ENCODE measurements around the gene ZNF860. TPM values are rescaled to one million over a fixed set of nuclear protein-coding genes. Genes with fewer than 3 reads are reported as not detected.
A peak's percentile ranks its signal among the peaks of the same experiment; 100 is the strongest.

The ZNF860 gene
- total RNA-seq (under 1 TPM in 1 of 2 experiments, not detected in 1; 0.16 TPM), polyA plus RNA-seq (not detected)

DNA sequence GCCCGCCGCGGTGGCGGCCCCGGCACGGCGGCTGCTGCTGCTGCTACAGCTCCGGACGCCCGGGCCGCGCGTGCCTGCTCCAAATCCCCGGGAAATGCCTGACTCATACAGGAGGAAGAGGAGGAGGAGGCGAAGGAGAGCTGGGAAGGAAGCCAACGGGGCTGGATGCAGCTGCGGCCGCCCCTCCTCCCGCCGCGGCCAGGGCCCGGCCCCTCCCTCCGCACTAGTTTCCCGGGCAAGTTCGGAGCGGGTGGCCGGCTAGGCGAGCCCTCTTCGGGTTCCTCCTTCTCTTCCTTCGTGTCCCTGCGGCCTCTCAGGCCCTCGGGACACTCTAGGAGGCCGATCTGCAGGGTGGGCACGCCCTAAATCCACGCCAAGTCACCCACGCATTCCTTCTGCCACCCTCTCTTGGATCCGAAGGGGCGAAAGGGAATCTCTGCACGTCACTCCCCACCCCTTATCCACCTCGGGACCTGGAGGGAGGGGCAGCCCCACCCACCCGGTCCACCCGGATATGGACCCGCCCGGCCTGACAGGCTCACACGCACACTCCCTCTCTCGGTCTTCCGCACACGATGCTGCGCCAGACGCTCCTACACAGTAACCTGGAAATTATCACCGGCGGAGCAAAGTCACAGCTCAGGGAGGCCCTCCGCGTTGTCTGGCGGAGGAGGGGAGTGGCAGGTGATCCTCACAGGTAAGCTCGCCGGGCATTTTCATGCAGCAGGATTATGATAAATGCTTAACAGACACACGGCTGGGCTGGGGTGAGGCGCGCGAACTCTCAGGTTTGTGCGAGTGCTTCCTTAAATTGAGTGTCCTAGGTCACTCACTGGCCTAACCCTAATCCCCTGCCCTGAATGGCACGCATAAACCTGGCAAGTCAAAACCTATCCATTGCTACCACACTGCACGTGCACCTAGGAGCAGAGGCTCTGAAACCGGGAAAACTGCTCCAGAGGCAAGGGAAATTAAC, at the start of gene ZNF860, which contains the start of gene OSBPL10:
ZNF860 (plus strand) TSS at position 545 of the 976 bp plus-strand sequence. CDS start 7,330 bp downstream, outside the sequence.
OSBPL10 (minus strand) TSS at position 57 of the 976 bp plus-strand sequence. CDS start 83 bp downstream, outside the sequence.
- H3K27me3 Mint-ChIP-seq: peaks cover 47 to 69% of the 10 kb centered on the region in 2 donors
- peaks cover 5% of the 10 kb centered on the region for H3K4me1 ChIP-seq (ENCODE audit: insufficient read depth, low read length)
- no peaks in the 10 kb centered on the region for H3K9me3 ChIP-seq (ENCODE audit: low read length)
- no peaks in the 10 kb centered on the region for H3K36me3 ChIP-seq (ENCODE audit: insufficient read depth, low read length)
- peaks cover 7 to 19% (median 13%) of the 10 kb centered on the region in 3 donors for H3K4me1 Mint-ChIP-seq
- H3K4me3 ChIP-seq (ENCODE audit: low read length): peak within 1 kb of the TSS; percentile 50
- DNase-seq: no peak
- no peaks in the 10 kb centered on the region for H3K36me3 Mint-ChIP-seq
- ChIA-PET POLR2A (interaction anchor here (0.7 kb wide), 1 partner anchor 581 kb away, joined by 4 read pairs; no protein-coding TSS in a partner anchor), CTCF (no interaction called here)
- H3K9me3 Mint-ChIP-seq: peaks cover 0 to 4% (median 0%) of the 10 kb centered on the region in 5 donors
- no peak within 1 kb of the TSS for H3K27ac ChIP-seq (ENCODE audit: low read depth, low read length)
- peak within 1 kb of the TSS in 1 of 8 donors; percentile 26 for H3K27ac Mint-ChIP-seq
- H3K27me3 ChIP-seq (ENCODE audit: insufficient read depth, low read length, poor library complexity, severe bottlenecking): peaks cover 5% of the 10 kb centered on the region
- H3K4me3 Mint-ChIP-seq: peak within 1 kb of the TSS; percentile 72 to 89 (median 78)

GRCh38 chr3:31932990-31933389, 48.6 kb upstream of the ZNF860 start:
- Histone ChIP-seq H3K4me3 (ENCODE audit: low read length) (no peak overlapping the region), H3K27me3 (ENCODE audit: insufficient read depth, low read length, poor library complexity, severe bottlenecking) (no peaks in the 10 kb centered on the region), H3K27ac (ENCODE audit: low read depth, low read length) (no peak overlapping the region), H3K36me3 (ENCODE audit: insufficient read depth, low read length) (no peaks in the 10 kb centered on the region), H3K4me1 (ENCODE audit: insufficient read depth, low read length) (no peaks in the 10 kb centered on the region), H3K9me3 (ENCODE audit: low read length) (no peaks in the 10 kb centered on the region)
- H3K27ac Mint-ChIP-seq: no peak overlapping the region
- H3K4me3 Mint-ChIP-seq: no peak overlapping the region
- ChIA-PET POLR2A (no interaction called here), CTCF (no interaction called here)
- H3K4me1 Mint-ChIP-seq: no peaks in the 10 kb centered on the region
- no peaks in the 10 kb centered on the region for H3K9me3 Mint-ChIP-seq
- peaks cover 2 to 6% of the 10 kb centered on the region in 2 donors for H3K27me3 Mint-ChIP-seq
- DNase-seq: no peak
- no peaks in the 10 kb centered on the region for H3K36me3 Mint-ChIP-seq

GRCh38 chr3:31934018-31934417, 47.5 kb upstream of the ZNF860 start:
- CTCF ChIA-PET: no interaction called here
- Histone ChIP-seq H3K27ac (ENCODE audit: low read depth, low read length) (no peak overlapping the region), H3K4me1 (ENCODE audit: insufficient read depth, low read length) (no peaks in the 10 kb centered on the region), H3K4me3 (ENCODE audit: low read length) (no peak overlapping the region), H3K9me3 (ENCODE audit: low read length) (no peaks in the 10 kb centered on the region), H3K36me3 (ENCODE audit: insufficient read depth, low read length) (no peaks in the 10 kb centered on the region), H3K27me3 (ENCODE audit: insufficient read depth, low read length, poor library complexity, severe bottlenecking) (no peaks in the 10 kb centered on the region)
- Mint-ChIP-seq H3K4me1 (no peaks in the 10 kb centered on the region), H3K4me3 (no peak overlapping the region), H3K27me3 (peaks cover 2 to 6% of the 10 kb centered on the region in 2 donors), H3K36me3 (no peaks in the 10 kb centered on the region), H3K9me3 (no peaks in the 10 kb centered on the region), H3K27ac (no peak overlapping the region)
- DNase-seq: no peak
- POLR2A ChIA-PET: no interaction called here

GRCh38 chr3:31934866-31935265, 46.7 kb upstream of the ZNF860 start:
- Histone ChIP-seq H3K36me3 (ENCODE audit: insufficient read depth, low read length) (no peaks in the 10 kb centered on the region), H3K27me3 (ENCODE audit: insufficient read depth, low read length, poor library complexity, severe bottlenecking) (no peaks in the 10 kb centered on the region), H3K4me3 (ENCODE audit: low read length) (no peak overlapping the region), H3K27ac (ENCODE audit: low read depth, low read length) (no peak overlapping the region), H3K9me3 (ENCODE audit: low read length) (no peaks in the 10 kb centered on the region), H3K4me1 (ENCODE audit: insufficient read depth, low read length) (no peaks in the 10 kb centered on the region)
- ChIA-PET POLR2A (no interaction called here), CTCF (no interaction called here)
- no peaks in the 10 kb centered on the region for H3K36me3 Mint-ChIP-seq
- DNase-seq: no peak
- H3K27ac Mint-ChIP-seq: no peak overlapping the region
- no peak overlapping the region for H3K4me3 Mint-ChIP-seq
- H3K27me3 Mint-ChIP-seq: peaks cover 2 to 6% of the 10 kb centered on the region in 2 donors
- no peaks in the 10 kb centered on the region for H3K9me3 Mint-ChIP-seq
- H3K4me1 Mint-ChIP-seq: no peaks in the 10 kb centered on the region

DNA sequence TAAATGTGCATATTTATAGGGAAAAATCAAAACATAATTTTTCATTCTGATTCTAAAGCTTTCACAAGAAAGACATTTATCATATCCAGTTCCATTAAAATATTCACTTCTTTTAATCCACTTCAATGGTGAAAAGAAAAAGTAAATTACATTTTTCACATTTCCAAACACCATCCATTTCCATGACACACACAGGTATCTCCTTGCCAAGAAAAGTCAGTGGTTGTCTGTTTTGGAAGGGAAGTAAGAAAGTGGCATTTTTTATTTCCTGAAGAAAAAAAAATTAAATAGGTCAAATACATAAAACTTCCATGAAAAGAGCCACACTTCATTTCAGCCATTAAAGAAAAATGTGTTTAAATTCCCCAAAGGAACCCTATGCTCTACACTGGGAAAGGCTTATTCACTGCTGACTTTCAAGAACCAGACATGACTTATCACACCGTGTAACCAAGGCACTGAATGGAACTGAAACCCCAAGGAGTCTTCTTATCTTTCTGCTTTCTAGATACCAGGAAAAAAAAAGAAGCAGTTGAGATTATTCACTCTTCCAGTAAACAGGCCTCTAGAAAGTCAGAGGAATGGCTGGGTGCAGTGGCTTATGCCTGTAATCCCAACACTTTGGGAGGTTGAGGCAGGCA, 45.0 kb upstream of the ZNF860 start:
- H3K9me3 ChIP-seq (ENCODE audit: low read length): no peaks in the 10 kb centered on the region
- H3K27me3 Mint-ChIP-seq: peaks cover 2 to 10% of the 10 kb centered on the region in 2 donors
- ChIA-PET POLR2A (no interaction called here), CTCF (no interaction called here)
- H3K36me3 Mint-ChIP-seq: no peaks in the 10 kb centered on the region
- no peaks in the 10 kb centered on the region for H3K27me3 ChIP-seq (ENCODE audit: insufficient read depth, low read length, poor library complexity, severe bottlenecking)
- no peaks in the 10 kb centered on the region for H3K4me1 Mint-ChIP-seq
- H3K4me3 ChIP-seq (ENCODE audit: low read length): no peak overlapping the region
- no peak overlapping the region for H3K4me3 Mint-ChIP-seq
- H3K9me3 Mint-ChIP-seq: no peaks in the 10 kb centered on the region
- no peaks in the 10 kb centered on the region for H3K4me1 ChIP-seq (ENCODE audit: insufficient read depth, low read length)
- DNase-seq: no peak
- no peaks in the 10 kb centered on the region for H3K36me3 ChIP-seq (ENCODE audit: insufficient read depth, low read length)
- no peak overlapping the region for H3K27ac ChIP-seq (ENCODE audit: low read depth, low read length)
- no peak overlapping the region for H3K27ac Mint-ChIP-seq

GRCh38 chr3:31937225-31937624, 44.3 kb upstream of the ZNF860 start:
- CTCF ChIA-PET: no interaction called here
- no peak overlapping the region for H3K27ac Mint-ChIP-seq
- DNase-seq: no peak

GRCh38 chr3:31942446-31942845, 39.1 kb upstream of the ZNF860 start:
- H3K27me3 ChIP-seq (ENCODE audit: insufficient read depth, low read length, poor library complexity, severe bottlenecking): no peaks in the 10 kb centered on the region
- Mint-ChIP-seq H3K4me1 (no peaks in the 10 kb centered on the region), H3K27ac (no peak overlapping the region), H3K27me3 (peaks cover 0 to 37% of the 10 kb centered on the region in 2 donors), H3K4me3 (no peak overlapping the region), H3K36me3 (no peaks in the 10 kb centered on the region), H3K9me3 (peaks cover 0 to 3% (median 0%) of the 10 kb centered on the region in 5 donors)
- no peaks in the 10 kb centered on the region for H3K36me3 ChIP-seq (ENCODE audit: insufficient read depth, low read length)
- no peak for DNase-seq
- no peaks in the 10 kb centered on the region for H3K4me1 ChIP-seq (ENCODE audit: insufficient read depth, low read length)
- H3K27ac ChIP-seq (ENCODE audit: low read depth, low read length): no peak overlapping the region
- ChIA-PET POLR2A (no interaction called here), CTCF (no interaction called here)
- no peaks in the 10 kb centered on the region for H3K9me3 ChIP-seq (ENCODE audit: low read length)
- H3K4me3 ChIP-seq (ENCODE audit: low read length): no peak overlapping the region

More at GRCh38 chr3:31937225-31937624, 44.3 kb upstream of the ZNF860 start:
- Mint-ChIP-seq H3K4me3 (no peak overlapping the region), H3K4me1 (no peaks in the 10 kb centered on the region), H3K9me3 (no peaks in the 10 kb centered on the region), H3K36me3 (no peaks in the 10 kb centered on the region), H3K27me3 (peaks cover 2 to 10% of the 10 kb centered on the region in 2 donors)
- Histone ChIP-seq H3K4me1 (ENCODE audit: insufficient read depth, low read length) (no peaks in the 10 kb centered on the region), H3K27me3 (ENCODE audit: insufficient read depth, low read length, poor library complexity, severe bottlenecking) (no peaks in the 10 kb centered on the region), H3K4me3 (ENCODE audit: low read length) (no peak overlapping the region), H3K9me3 (ENCODE audit: low read length) (no peaks in the 10 kb centered on the region), H3K36me3 (ENCODE audit: insufficient read depth, low read length) (no peaks in the 10 kb centered on the region), H3K27ac (ENCODE audit: low read depth, low read length) (no peak overlapping the region)
- POLR2A ChIA-PET: no interaction called here

- POLR2A ChIA-PET: no interaction called here
- DNase-seq: no peak
- H3K4me1 Mint-ChIP-seq: no peaks in the 10 kb centered on the region
- Histone ChIP-seq H3K36me3 (ENCODE audit: insufficient read depth, low read length) (no peaks in the 10 kb centered on the region), H3K27me3 (ENCODE audit: insufficient read depth, low read length, poor library complexity, severe bottlenecking) (no peaks in the 10 kb centered on the region), H3K4me1 (ENCODE audit: insufficient read depth, low read length) (no peaks in the 10 kb centered on the region), H3K4me3 (ENCODE audit: low read length) (no peak overlapping the region), H3K27ac (ENCODE audit: low read depth, low read length) (no peak overlapping the region), H3K9me3 (ENCODE audit: low read length) (no peaks in the 10 kb centered on the region)
- no peaks in the 10 kb centered on the region for H3K36me3 Mint-ChIP-seq
- peaks cover 0 to 3% (median 0%) of the 10 kb centered on the region in 5 donors for H3K9me3 Mint-ChIP-seq
- peaks cover 2 to 40% of the 10 kb centered on the region in 2 donors for H3K27me3 Mint-ChIP-seq
- H3K4me3 Mint-ChIP-seq: no peak overlapping the region
- H3K27ac Mint-ChIP-seq: no peak overlapping the region
- CTCF ChIA-PET: interaction anchor here (0.6 kb wide), 1 partner anchor 361 kb away, joined by 3 read pairs; no protein-coding TSS in a partner anchor
Measured at GRCh38 chr3:31943041-31943440, 38.5 kb upstream of the ZNF860 start.

Measured in CD8-positive, alpha-beta memory T cell (primary cell).